Measurements from ENCODE around the gene MARCHF7. TPM values are rescaled to one million over a fixed set of nuclear protein-coding genes. Genes with fewer than 3 reads are reported as not detected.

The MARCHF7 gene
- total RNA-seq, 1 donor from 2014 or later = 105 TPM

- no peaks in the 10 kb centered on the region for H3K27me3 ChIP-seq (ENCODE audit: insufficient read depth, low read length)
- H3K27ac ChIP-seq (ENCODE audit: low read depth, low read length) = no peak overlapping the region
- peaks cover 58% of the 10 kb centered on the region for H4K20me1 ChIP-seq (ENCODE audit: insufficient read depth, low read length)
- H3K4me2 ChIP-seq (ENCODE audit: low read length) = no peak overlapping the region
- H3K4me3 ChIP-seq (ENCODE audit: insufficient read depth, low read depth, low read length) = no peak overlapping the region
- H3K36me3 Mint-ChIP-seq (ENCODE audit: low read depth, unreplicated experiment) = peaks cover 11% of the 10 kb centered on the region
- H3K9me3 ChIP-seq (ENCODE audit: insufficient read depth, low read depth, low read length) = no peaks in the 10 kb centered on the region
- FAIRE-seq (no peak), DNase-seq (ENCODE audit: low read depth) (no peak)
- H3K27ac Mint-ChIP-seq (ENCODE audit: unreplicated experiment) = no peak overlapping the region
- no peaks in the 10 kb centered on the region for H3K4me1 Mint-ChIP-seq (ENCODE audit: low read depth, unreplicated experiment)
- no peaks in the 10 kb centered on the region for H3K4me1 ChIP-seq (ENCODE audit: insufficient read depth, low read length)
- H2AFZ ChIP-seq (ENCODE audit: low read depth, low read length) = no peak overlapping the region
- H3K27me3 Mint-ChIP-seq (ENCODE audit: low read depth, unreplicated experiment) = no peaks in the 10 kb centered on the region
- peaks cover 74% of the 10 kb centered on the region for H3K36me3 ChIP-seq (ENCODE audit: insufficient read depth, low read length)
- no peaks in the 10 kb centered on the region for H3K9me3 Mint-ChIP-seq (ENCODE audit: unreplicated experiment)
- no peak overlapping the region for H3K9ac ChIP-seq (ENCODE audit: low read length)
- TF ChIP-seq CTCF (IDR thresholded peaks at IDR 0.05; ENCODE audit: insufficient read depth, low read depth, low read length) (no peak), EZH2 (IDR thresholded peaks at IDR 0.05; ENCODE audit: insufficient read depth, low read length) (no peak)
- H3K4me3 Mint-ChIP-seq (ENCODE audit: unreplicated experiment) = no peak overlapping the region
- peaks cover 71% of the 10 kb centered on the region for H3K79me2 ChIP-seq (ENCODE audit: insufficient read depth, low read length)
These were observed 49.8 kb downstream of the MARCHF7 start for GRCh38 chr2:159762075-159762474.

Other genes with a start within 250 kb of the MARCHF7 start
- 60.9 and 69.8 TPM in 2 replicates for gene BAZ2B, start 96.0 kb upstream of the MARCHF7 start, total RNA-seq
- gene CD302, start 85.7 kb downstream of the MARCHF7 start, total RNA-seq = 0.34 and 0.41 TPM in 2 replicates
- gene LY75, start 192.2 kb downstream of the MARCHF7 start, total RNA-seq = 0.22 and 0.25 TPM in 2 replicates

All from astrocyte (in vitro differentiated cells and primary cell).